Liver (tissue), 9 donors: ENCODE results near the gene COL26A1. TPM values are rescaled to one million over a fixed set of nuclear protein-coding genes. Genes with fewer than 3 reads are reported as not detected.

Experiments
- DNase-seq: peaks from one replicate; pipeline ENCODE4 v3.0.0-alpha.2; 2017; ENCODE audit warnings: low spot score
- H3K27ac ChIP-seq, 2 donors: one replicate each; pipeline ENCODE4 v1.7.0; 2013; ENCODE audit warnings: inconsistent platforms in 2 of 2, low read length in 2 of 2, control low read depth in 1 of 2, low read depth in 1 of 2, mild to moderate bottlenecking in 1 of 2
- H3K27me3 ChIP-seq, 4 donors: one replicate each; pipeline versions ENCODE4 v1.6.1 to v1.7.0; 2013; ENCODE audit warnings: low read length in 3 of 4, inconsistent platforms in 1 of 4, mild to moderate bottlenecking in 1 of 4, moderate library complexity in 1 of 4; ENCODE audit not compliant: control insufficient read depth in 4 of 4, insufficient read depth in 4 of 4
- H3K36me3 ChIP-seq, 4 donors: one replicate each; pipeline versions ENCODE4 v1.6.1 to v1.7.0; 2013; ENCODE audit warnings: low read length in 3 of 4, mild to moderate bottlenecking in 3 of 4, low read depth in 1 of 4, moderate library complexity in 1 of 4; ENCODE audit not compliant: control insufficient read depth in 4 of 4, insufficient read depth in 3 of 4
- H3K4me1 ChIP-seq, 4 donors: one replicate each; pipeline versions ENCODE4 v1.6.1 to v1.7.0; 2013; ENCODE audit warnings: low read length in 3 of 4, mild to moderate bottlenecking in 3 of 4, moderate library complexity in 1 of 4; ENCODE audit not compliant: control insufficient read depth in 4 of 4, insufficient read depth in 4 of 4
- H3K4me3 ChIP-seq, 3 donors: one replicate each; pipeline versions ENCODE4 v1.6.1 to v1.7.0; 2013; ENCODE audit warnings: low read length in 3 of 3, control low read depth in 1 of 3, low read depth in 1 of 3, mild to moderate bottlenecking in 1 of 3
- H3K9ac ChIP-seq, 2 donors: one replicate each; pipeline ENCODE4 v1.7.0; 2013; ENCODE audit warnings: low read length in 2 of 2, mild to moderate bottlenecking in 2 of 2, moderate library complexity in 2 of 2, control low read depth in 1 of 2, low read depth in 1 of 2
- H3K9me3 ChIP-seq, 4 donors: one replicate each; pipeline versions ENCODE4 v1.6.1 to v1.7.0; 2013; ENCODE audit warnings: low read length in 3 of 4; ENCODE audit not compliant: control insufficient read depth in 4 of 4
- ATF3 ChIP-seq: IDR thresholded peaks from 2 replicates; pipeline ENCODE4 v1.6.1; 2016; ENCODE audit warnings: antibody characterized with exemption
- CTCF ChIP-seq: fragments of 150-350 bp; IDR thresholded peaks from 2 replicates; pipeline ENCODE4 v1.5.1; 2017; ENCODE audit warnings: improper control_type of control experiment, low read depth, low read length; ENCODE audit not compliant: missing input control
- EGR1 ChIP-seq, 2 donors: IDR thresholded peaks; 2 replicates each; pipeline ENCODE4 v1.6.1; 2016 to 2018; ENCODE audit warnings: antibody characterized with exemption in 2 of 2, low read depth in 2 of 2
- FOXA1 ChIP-seq: IDR thresholded peaks from 2 replicates; pipeline ENCODE4 v1.6.1; 2016; ENCODE audit warnings: antibody characterized with exemption
- FOXA2 ChIP-seq: IDR thresholded peaks from 2 replicates; pipeline ENCODE4 v1.6.1; 2016; ENCODE audit warnings: antibody characterized with exemption
- GABPA ChIP-seq, 2 donors: IDR thresholded peaks in 1 of 2; conservative IDR thresholded peaks in 1 of 2; 2 replicates each; pipeline ENCODE4 v1.6.1; 2016; ENCODE audit warnings: antibody characterized with exemption in 2 of 2, mild to moderate bottlenecking in 1 of 2, moderate library complexity in 1 of 2
- HNF4A ChIP-seq, 2 donors: conservative IDR thresholded peaks; 2 replicates each; pipeline ENCODE4 v1.6.1; 2016; ENCODE audit warnings: antibody characterized with exemption in 2 of 2, mild to moderate bottlenecking in 2 of 2
- HNF4G ChIP-seq: IDR thresholded peaks from 2 replicates; pipeline ENCODE4 v1.6.1; 2016; ENCODE audit warnings: antibody characterized with exemption
- JUND ChIP-seq, 2 donors: IDR thresholded peaks; 2 replicates each; pipeline ENCODE4 v1.6.1; 2016; ENCODE audit warnings: antibody characterized with exemption in 2 of 2
- NR2F2 ChIP-seq: IDR thresholded peaks from 2 replicates; pipeline ENCODE4 v1.6.1; 2016; ENCODE audit warnings: antibody characterized with exemption
- RAD21 ChIP-seq, 2 donors: IDR thresholded peaks; 2 replicates each; pipeline ENCODE4 v1.6.1; 2016; ENCODE audit warnings: antibody characterized with exemption in 2 of 2, mild to moderate bottlenecking in 2 of 2
- REST ChIP-seq: IDR thresholded peaks from 2 replicates; pipeline ENCODE4 v1.6.1; 2016; ENCODE audit warnings: antibody characterized with exemption, mild to moderate bottlenecking
- RXRA ChIP-seq, 2 donors: IDR thresholded peaks; 2 replicates each; pipeline ENCODE4 v1.6.1; 2017 to 2018; ENCODE audit warnings: antibody characterized with exemption in 2 of 2, mild to moderate bottlenecking in 1 of 2
- SP1 ChIP-seq: IDR thresholded peaks from 2 replicates; pipeline ENCODE4 v1.6.1; 2018; ENCODE audit warnings: antibody characterized with exemption, mild to moderate bottlenecking
- TAF1 ChIP-seq: conservative IDR thresholded peaks from 2 replicates; pipeline ENCODE4 v1.6.1; 2016; ENCODE audit warnings: antibody characterized with exemption, mild to moderate bottlenecking
- YY1 ChIP-seq: IDR thresholded peaks from 2 replicates; pipeline ENCODE4 v1.6.1; 2016; ENCODE audit warnings: antibody characterized with exemption, mild to moderate bottlenecking
- ZBTB33 ChIP-seq: IDR thresholded peaks from 2 replicates; pipeline ENCODE4 v1.6.1; 2016; ENCODE audit warnings: antibody characterized with exemption
- WGBS: extraction: QIAGEN DNeasy Blood & Tissue Kit; methylation state at CpG from one replicate; pipeline ENCODE4 v1.1.7; 2013; 5-methylcytosine and 5-hydroxymethylcytosine counted together
- polyA plus RNA-seq, 2 donors: library from polyadenylated mRNA; stranded (reverse) in 1 of 2; unstranded in 1 of 2; fragments of 200-250 nt in 1 of 2; fragments of >200 nt in 1 of 2; fragmentation: Nextera tagmentation in 1 of 2; extraction: Ambion mirVana in 1 of 2; gene quantifications; one replicate each; pipeline versions ENCODE4 v1.2.1 to v1.2.3, GENCODE V29; 2013 to 2015
- total RNA-seq, 2 donors: library from RNA; depleted of rRNA; stranded (reverse); fragments of >200 nt; gene quantifications; one replicate each; pipeline ENCODE4 v1.2.3, GENCODE V29; 2014
- TF ChIP-seq, protein P1 (sequence below): IDR thresholded peaks from 2 replicates; pipeline ENCODE4 v1.6.1; 2016; ENCODE audit warnings: antibody characterized with exemption
- donor health status: healthy.
- donor health status: healthy.
- donor health status: healthy.
- donor health status: healthy.
- donor health status: healthy.

COL26A1 gene
- total and polyA plus RNA-seq, 4 donors, result 0.76 to 1.8 (median 0.96) TPM

- no peak for TF ChIP-seq REST
- no peak for TF ChIP-seq ATF3
- no peak for TF ChIP-seq RXRA (IDR thresholded peaks at IDR 0.05)
Measured at GRCh38 chr7:101517304-101517703, 154.6 kb downstream of the COL26A1 start (continued).

DNA sequence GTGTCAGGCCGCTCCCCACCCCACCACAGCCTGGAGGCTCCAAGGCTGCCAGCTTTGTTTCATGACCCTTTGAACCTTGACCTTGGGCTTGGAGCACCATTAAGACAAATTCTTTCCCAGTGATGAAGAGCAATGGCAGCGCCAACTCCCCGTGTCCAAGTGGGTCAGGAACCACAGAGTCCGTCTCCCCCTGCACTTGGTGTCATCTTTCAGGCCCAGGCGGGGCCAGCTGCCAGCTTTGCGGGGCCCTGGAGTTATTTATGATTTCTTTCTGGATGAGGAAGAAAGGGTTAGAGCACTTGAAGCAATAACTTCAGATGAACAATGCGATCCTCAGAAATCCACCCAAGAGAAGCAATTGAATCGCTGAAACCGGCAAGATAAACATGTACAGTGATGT, 155.7 kb downstream of the COL26A1 start:
- no peak overlapping the region for H3K27ac ChIP-seq
- DNase-seq, result no peak
- H3K4me3 ChIP-seq, result no peak overlapping the region
- no peaks in the 10 kb centered on the region for H3K27me3 ChIP-seq
- no peak overlapping the region for H3K9ac ChIP-seq
- no peak for TF ChIP-seq RAD21 (IDR thresholded peaks at IDR 0.05)
- TF ChIP-seq GABPA (IDR thresholded peaks at IDR 0.05 in 1 of 2, conservative IDR thresholded peaks at IDR 0.05 in 1 of 2), result no peak
- no peak for TF ChIP-seq HNF4G
- no peak for TF ChIP-seq HNF4A (conservative IDR thresholded peaks at IDR 0.05)
- no peaks in the 10 kb centered on the region for H3K36me3 ChIP-seq
- 70% methylated on average over 9 of the region's 9 CpGs for WGBS
- no peaks in the 10 kb centered on the region for H3K9me3 ChIP-seq
- H3K4me1 ChIP-seq, result no peaks in the 10 kb centered on the region

- DNase-seq, result no peak
- no peaks in the 10 kb centered on the region for H3K27me3 ChIP-seq
- WGBS, result 87% methylated on average over 12 of the region's 12 CpGs
Measured at GRCh38 chr7:101519324-101520023, 156.8 kb downstream of the COL26A1 start.

More at GRCh38 chr7:101519324-101520023, 156.8 kb downstream of the COL26A1 start:
- Histone ChIP-seq H3K4me3 (no peak overlapping the region), H3K36me3 (no peaks in the 10 kb centered on the region), H3K9me3 (no peaks in the 10 kb centered on the region), H3K9ac (no peak overlapping the region), H3K27ac (no peak overlapping the region), H3K4me1 (no peaks in the 10 kb centered on the region)
- TF ChIP-seq, protein P1, sequence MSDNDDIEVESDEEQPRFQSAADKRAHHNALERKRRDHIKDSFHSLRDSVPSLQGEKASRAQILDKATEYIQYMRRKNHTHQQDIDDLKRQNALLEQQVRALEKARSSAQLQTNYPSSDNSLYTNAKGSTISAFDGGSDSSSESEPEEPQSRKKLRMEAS, result no peak
- TF ChIP-seq FOXA1, result no peak
- no peak for TF ChIP-seq FOXA2
- TF ChIP-seq RAD21 (IDR thresholded peaks at IDR 0.05), result no peak
- no peak for TF ChIP-seq SP1
- no peak for TF ChIP-seq ATF3
- TF ChIP-seq GABPA (IDR thresholded peaks at IDR 0.05 in 1 of 2, conservative IDR thresholded peaks at IDR 0.05 in 1 of 2), result no peak
- no peak for TF ChIP-seq CTCF
- TF ChIP-seq NR2F2, result no peak
- TF ChIP-seq REST, result no peak
- TF ChIP-seq ZBTB33, result no peak
- no peak for TF ChIP-seq HNF4A (conservative IDR thresholded peaks at IDR 0.05)
- TF ChIP-seq TAF1, result no peak
- TF ChIP-seq EGR1 (IDR thresholded peaks at IDR 0.05; ENCODE audit: low read depth in 2 of 2), result no peak
- no peak for TF ChIP-seq HNF4G
- TF ChIP-seq RXRA (IDR thresholded peaks at IDR 0.05), result no peak
- TF ChIP-seq YY1, result no peak
- no peak for TF ChIP-seq JUND (IDR thresholded peaks at IDR 0.05)
